Choroid plexus epithelial cell (primary cell): ENCODE results near the gene GRID2.

Source experiments
- DNase-seq: peaks from one replicate; pipeline ENCODE4 v3.0.0-alpha.2; 2010; ENCODE audit warnings: low read depth
- H3K4me3 ChIP-seq: 2 replicates; pipeline ENCODE4 v1.5.1; 2011; ENCODE audit warnings: low read depth, mild to moderate bottlenecking, control low read depth, low read length, moderate library complexity
- TF ChIP-seq, protein P1 (sequence below): conservative IDR thresholded peaks from 2 replicates; pipeline ENCODE4 v1.5.1; 2011; ENCODE audit warnings: low read depth, mild to moderate bottlenecking, control low read depth, inconsistent platforms, low read length, moderate library complexity

GRID2 gene

DNA sequence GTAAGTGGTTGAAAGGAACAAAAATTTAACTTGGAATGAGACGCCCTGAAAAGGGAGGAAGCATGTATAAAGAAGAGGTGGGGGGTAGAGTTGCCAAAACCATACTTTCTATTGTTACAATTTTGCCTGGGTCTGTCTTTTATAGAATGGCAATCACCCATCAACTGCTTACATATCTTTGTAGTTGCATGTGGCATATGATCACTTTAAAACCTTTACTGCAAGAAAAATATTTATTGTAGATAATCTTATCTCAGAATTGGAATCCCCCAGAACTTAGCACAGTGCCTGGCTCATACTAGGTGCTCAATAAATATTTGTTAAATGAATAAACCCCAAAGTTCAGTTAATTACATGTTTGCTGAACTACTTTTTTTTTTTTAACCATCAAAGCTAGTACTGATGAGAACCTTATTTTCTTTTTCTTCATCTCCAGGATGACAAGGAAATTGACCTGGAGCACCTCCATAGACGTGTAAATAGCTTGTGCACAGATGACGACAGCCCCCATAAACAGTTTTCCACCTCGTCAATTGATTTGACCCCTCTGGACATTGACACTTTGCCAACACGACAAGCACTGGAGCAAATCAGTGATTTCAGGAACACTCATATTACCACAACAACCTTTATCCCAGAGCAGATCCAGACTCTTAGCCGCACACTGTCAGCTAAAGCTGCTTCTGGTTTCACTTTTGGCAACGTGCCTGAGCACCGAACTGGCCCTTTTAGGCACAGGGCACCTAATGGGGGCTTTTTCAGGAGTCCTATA, 1468.1 kb downstream of the GRID2 start:
- TF ChIP-seq, protein P1, sequence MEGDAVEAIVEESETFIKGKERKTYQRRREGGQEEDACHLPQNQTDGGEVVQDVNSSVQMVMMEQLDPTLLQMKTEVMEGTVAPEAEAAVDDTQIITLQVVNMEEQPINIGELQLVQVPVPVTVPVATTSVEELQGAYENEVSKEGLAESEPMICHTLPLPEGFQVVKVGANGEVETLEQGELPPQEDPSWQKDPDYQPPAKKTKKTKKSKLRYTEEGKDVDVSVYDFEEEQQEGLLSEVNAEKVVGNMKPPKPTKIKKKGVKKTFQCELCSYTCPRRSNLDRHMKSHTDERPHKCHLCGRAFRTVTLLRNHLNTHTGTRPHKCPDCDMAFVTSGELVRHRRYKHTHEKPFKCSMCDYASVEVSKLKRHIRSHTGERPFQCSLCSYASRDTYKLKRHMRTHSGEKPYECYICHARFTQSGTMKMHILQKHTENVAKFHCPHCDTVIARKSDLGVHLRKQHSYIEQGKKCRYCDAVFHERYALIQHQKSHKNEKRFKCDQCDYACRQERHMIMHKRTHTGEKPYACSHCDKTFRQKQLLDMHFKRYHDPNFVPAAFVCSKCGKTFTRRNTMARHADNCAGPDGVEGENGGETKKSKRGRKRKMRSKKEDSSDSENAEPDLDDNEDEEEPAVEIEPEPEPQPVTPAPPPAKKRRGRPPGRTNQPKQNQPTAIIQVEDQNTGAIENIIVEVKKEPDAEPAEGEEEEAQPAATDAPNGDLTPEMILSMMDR = no peak
- no peak overlapping the region for H3K4me3 ChIP-seq
- DNase-seq = peak; percentile 1

DNA sequence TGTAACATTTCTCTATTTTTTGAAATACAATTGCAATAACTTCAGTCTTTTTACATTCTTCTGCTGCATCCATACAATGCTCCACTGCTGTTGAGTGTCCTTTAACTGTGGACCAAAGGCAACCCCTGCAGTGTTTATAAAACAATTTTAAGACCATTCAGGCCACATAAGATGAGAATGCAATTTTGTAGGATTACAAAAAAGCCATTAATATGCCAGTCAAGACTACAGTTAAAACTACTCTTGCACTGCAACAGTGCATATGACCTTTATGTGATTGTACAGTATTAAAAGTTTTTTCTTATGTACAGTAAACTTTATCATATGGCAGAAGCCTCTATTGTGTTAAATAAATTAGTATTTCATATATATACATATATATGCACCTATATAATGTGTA, 1469.1 kb downstream of the GRID2 start:
- no peak overlapping the region for H3K4me3 ChIP-seq
- DNase-seq = no peak
- TF ChIP-seq, protein P1 = no peak

DNA sequence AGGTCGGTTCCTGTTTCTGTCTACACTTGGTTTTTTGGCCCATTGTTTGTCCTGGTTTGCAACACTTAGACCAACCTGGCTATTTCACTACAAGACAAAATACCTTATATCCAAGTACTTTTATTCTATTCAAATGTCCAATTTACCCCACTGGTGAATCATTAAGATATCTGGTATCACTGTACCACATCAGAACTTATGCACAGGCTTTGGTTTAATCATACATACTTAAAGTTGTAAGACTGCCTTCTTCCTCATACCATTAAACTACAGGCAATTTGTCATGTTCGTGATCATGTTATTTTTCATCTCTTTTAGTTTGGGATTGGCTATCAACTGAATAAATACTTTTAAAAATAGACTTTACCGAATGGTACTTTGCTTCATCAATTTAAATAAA, 1471.8 kb downstream of the GRID2 start:
- no peak for DNase-seq
- H3K4me3 ChIP-seq = no peak overlapping the region
- TF ChIP-seq, protein P1 = no peak

DNA sequence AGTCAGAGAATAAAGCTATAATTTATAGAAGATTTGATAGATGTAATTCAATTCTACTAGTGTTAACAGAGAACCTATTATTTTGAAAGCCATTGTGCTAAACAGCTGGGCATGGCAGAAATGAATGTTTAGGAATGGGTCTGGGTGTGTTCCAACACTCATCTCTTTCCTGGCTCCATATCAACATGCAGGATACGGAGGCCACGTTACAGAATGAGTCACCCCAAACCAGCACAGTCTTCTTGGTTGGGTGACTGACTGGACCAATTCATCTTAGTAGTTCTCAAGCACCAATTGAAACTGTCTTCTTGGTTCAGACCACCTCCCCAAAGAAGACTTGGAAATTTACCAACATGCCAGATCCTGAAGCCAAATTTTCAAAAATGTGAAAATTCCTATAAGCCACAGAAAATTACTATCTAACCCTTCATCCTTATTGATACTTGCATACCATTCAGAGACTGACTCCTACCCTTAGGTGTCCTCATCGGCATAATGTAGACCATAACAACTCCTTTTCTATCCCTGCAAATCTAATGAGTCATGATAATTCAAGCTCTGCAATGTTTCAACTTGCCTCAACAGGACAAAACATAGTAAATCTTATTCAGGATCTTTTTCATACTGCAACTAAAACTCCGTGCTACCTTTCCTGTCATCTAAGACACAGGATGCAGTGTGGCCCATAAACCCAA, 1472.8 kb downstream of the GRID2 start:
- TF ChIP-seq, protein P1 = no peak
- DNase-seq = peak; percentile 34
- no peak overlapping the region for H3K4me3 ChIP-seq

DNA sequence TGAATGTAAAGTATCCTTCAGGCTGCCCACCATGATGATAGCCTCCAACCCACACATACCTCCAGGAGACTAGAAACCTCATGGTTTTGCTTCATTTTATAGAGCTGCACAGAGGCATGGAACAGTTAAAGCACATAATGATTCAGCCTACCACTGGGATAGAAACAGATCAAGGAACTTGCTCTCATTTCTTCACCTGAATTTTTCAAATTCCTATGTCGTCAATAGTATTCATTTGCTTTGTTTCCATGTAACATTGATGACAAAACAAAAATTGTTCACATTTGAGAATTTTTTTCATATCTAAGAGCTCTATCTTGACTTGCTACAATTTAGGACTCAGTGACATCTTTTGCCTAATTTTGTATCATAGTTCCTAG, 1473.3 kb downstream of the GRID2 start:
- no peak overlapping the region for H3K4me3 ChIP-seq
- TF ChIP-seq, protein P1 = no peak
- no peak for DNase-seq

DNA sequence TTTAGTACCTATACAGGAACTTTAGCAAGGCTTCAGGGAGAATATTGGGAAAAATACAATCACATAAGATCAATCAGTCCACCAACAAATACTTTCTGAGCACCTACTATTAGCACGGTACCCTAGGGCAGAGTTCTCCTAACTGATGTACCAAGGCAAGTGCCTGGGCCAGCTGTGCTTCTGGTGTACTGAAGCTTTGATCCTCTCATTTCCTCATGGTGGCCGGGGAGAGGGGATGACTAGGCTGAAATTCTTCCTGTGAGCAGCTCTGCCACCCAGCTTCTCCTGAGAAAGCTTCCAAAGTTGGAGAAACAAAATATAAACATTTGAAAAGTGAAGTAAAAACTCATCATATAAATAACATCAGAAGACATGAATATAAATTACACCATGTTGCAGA, 1475.5 kb downstream of the GRID2 start:
- TF ChIP-seq, protein P1 = no peak
- H3K4me3 ChIP-seq = no peak overlapping the region
- no peak for DNase-seq
